Measurements from ENCODE around the gene CHAF1A.

GRCh38 chr19:4362831-4363545 is 39.5 kb upstream of the CHAF1A start:
- TF ChIP-seq CTCF (IDR thresholded peaks at IDR 0.05) (no peak), POLR2A (IDR thresholded peaks at IDR 0.05) (no peak)

Measured in tibial nerve (tissue), 3 donors.